H1 (cell line): ENCODE results near the gene ZNF346. TPM values are rescaled to one million over a fixed set of nuclear protein-coding genes. Genes with fewer than 3 reads are reported as not detected.

Experiments
- CTCF ChIA-PET: fragments of 300-600 bp; sonication (Branson Sonifier 250); formaldehyde crosslinking; loops from one replicate; lab custom pipeline; 2021; ENCODE audit not compliant: partially characterized antibody; lab: Charles Lee
- POLR2A ChIA-PET: fragments of 300-600 bp; sonication (Branson Sonifier 250); formaldehyde crosslinking; loops from one replicate; lab custom pipeline; 2021; ENCODE audit warnings: inconsistent platforms; ENCODE audit not compliant: partially characterized antibody; lab: Charles Lee
- DNase-seq, 2 experiments: peaks; one replicate each; pipeline versions ENCODE4 v3.0.0 to v3.0.0-alpha.2; 2010 to 2022; ENCODE audit warnings: low spot score in 2 of 2, low read depth in 1 of 2, mixed read lengths in 1 of 2
- FAIRE-seq: peaks from 2 replicates; lab custom pipeline; 2011; peaks lifted over from hg19 to GRCh38; lab: Jason Lieb, UNC
- H2AFZ ChIP-seq: 2 replicates; pipeline ENCODE4 v1.8.1; 2012; ENCODE audit warnings: low read length, inconsistent platforms
- H2AK5ac ChIP-seq: 2 replicates; pipeline ENCODE4 v1.6.1; 2013; ENCODE audit warnings: low read depth, low read length
- H2BK120ac ChIP-seq: replicated peaks from 2 replicates; pipeline ENCODE3; 2013; ENCODE audit warnings: low read depth, low read length, inconsistent platforms
- H2BK12ac ChIP-seq: 2 replicates; pipeline ENCODE4 v1.6.1; 2013; ENCODE audit warnings: low read depth, low read length
- H2BK15ac ChIP-seq: 2 replicates; pipeline ENCODE4 v1.6.1; 2013; ENCODE audit warnings: low read length
- H2BK20ac ChIP-seq: 2 replicates; pipeline ENCODE4 v1.6.1; 2013; ENCODE audit warnings: low read length
- H2BK5ac ChIP-seq: 2 replicates; pipeline ENCODE4 v1.6.1; 2013; ENCODE audit warnings: low read depth, low read length
- H3K14ac ChIP-seq: 2 replicates; pipeline ENCODE4 v1.6.1; 2013; ENCODE audit warnings: inconsistent platforms; ENCODE audit not compliant: insufficient read length
- H3K18ac ChIP-seq: 2 replicates; pipeline ENCODE4 v1.6.1; 2013; ENCODE audit warnings: low read length; ENCODE audit errors: extremely low read depth
- H3K23ac ChIP-seq: 2 replicates; pipeline ENCODE4 v1.6.1; 2013; ENCODE audit warnings: inconsistent platforms; ENCODE audit not compliant: insufficient read length
- H3K23me2 ChIP-seq: 2 replicates; pipeline ENCODE4 v1.6.1; 2013; ENCODE audit warnings: low read depth, low read length
- H3K27ac ChIP-seq: 2 replicates; pipeline ENCODE4 v1.6.1; 2011; ENCODE audit warnings: low read depth, low read length, inconsistent platforms
- H3K27me3 ChIP-seq, 4 experiments: replicated peaks in 1 of 4; 1 replicate in 1 of 4; 2 replicates in 3 of 4; pipeline versions ENCODE4 v1.6.1 to v1.8.1; 2011 to 2013; ENCODE audit warnings: low read length in 3 of 4, mild to moderate bottlenecking in 3 of 4, inconsistent platforms in 2 of 4, mixed read lengths in 2 of 4, moderate library complexity in 1 of 4; ENCODE audit not compliant: control insufficient read depth in 3 of 4, insufficient read depth in 3 of 4; ENCODE audit errors: extremely low read depth in 1 of 4
- H3K36me3 ChIP-seq, 4 experiments: 2 replicates each; pipeline versions ENCODE4 v1.6.1 to v1.8.1; 2011 to 2013; ENCODE audit warnings: mild to moderate bottlenecking in 4 of 4, low read length in 3 of 4, moderate library complexity in 2 of 4, control low read depth in 1 of 4, inconsistent platforms in 1 of 4; ENCODE audit not compliant: insufficient read depth in 4 of 4, control insufficient read depth in 2 of 4
- H3K4ac ChIP-seq: replicated peaks from 2 replicates; pipeline ENCODE3; 2013; ENCODE audit warnings: low read length, low read depth, mixed read lengths, inconsistent platforms; ENCODE audit not compliant: insufficient read length
- H3K4me1 ChIP-seq, 4 experiments: replicated peaks in 1 of 4; 1 replicate in 1 of 4; 2 replicates in 3 of 4; pipeline versions ENCODE4 v1.6.1 to v1.8.1; 2011 to 2013; ENCODE audit warnings: low read length in 3 of 4, inconsistent platforms in 2 of 4, mixed read lengths in 1 of 4; ENCODE audit not compliant: insufficient read depth in 4 of 4, control insufficient read depth in 3 of 4
- H3K4me2 ChIP-seq, 2 experiments: 2 replicates each; pipeline versions ENCODE4 v1.6.1 to v1.8.1; 2011 to 2013; ENCODE audit warnings: low read depth in 2 of 2, low read length in 2 of 2, control low read depth in 1 of 2, inconsistent platforms in 1 of 2, mild to moderate bottlenecking in 1 of 2; ENCODE audit not compliant: insufficient read depth in 1 of 2
- H3K4me3 ChIP-seq, 4 experiments: fragments of 200-600, 300-600 bp in 1 of 4; sonication (generic), shearing (Covaris generic), sonication (Bioruptor Twin) in 1 of 4; 2 replicates each; pipeline versions ENCODE4 v1.5.1 to v1.8.1; 2011 to 2016; ENCODE audit warnings: low read length in 4 of 4, low read depth in 3 of 4, control low read depth in 2 of 4, inconsistent platforms in 2 of 4, mild to moderate bottlenecking in 2 of 4, mixed read lengths in 1 of 4, moderate library complexity in 1 of 4; ENCODE audit not compliant: insufficient read depth in 2 of 4; ENCODE audit errors: extremely low read depth in 1 of 4
- H3K56ac ChIP-seq: replicated peaks from 2 replicates; pipeline ENCODE3; 2013; ENCODE audit warnings: low read depth, mild to moderate bottlenecking, mixed read lengths, low read length, inconsistent platforms; ENCODE audit not compliant: insufficient read length
- H3K79me1 ChIP-seq: 2 replicates; pipeline ENCODE4 v1.6.1; 2013; ENCODE audit warnings: low read depth, low read length, control low read depth
- H3K79me2 ChIP-seq, 2 experiments: 2 replicates each; pipeline versions ENCODE4 v1.6.1 to v1.8.1; 2012 to 2013; ENCODE audit warnings: low read length in 2 of 2, mild to moderate bottlenecking in 2 of 2, inconsistent platforms in 1 of 2; ENCODE audit not compliant: insufficient read depth in 2 of 2, control insufficient read depth in 1 of 2
- H3K9ac ChIP-seq, 4 experiments: replicated peaks in 1 of 4; 1 replicate in 1 of 4; 2 replicates in 3 of 4; pipeline versions ENCODE4 v1.6.1 to v1.8.1; 2011 to 2013; ENCODE audit warnings: low read depth in 3 of 4, low read length in 3 of 4, control low read depth in 2 of 4, mild to moderate bottlenecking in 2 of 4, moderate library complexity in 2 of 4, inconsistent platforms in 1 of 4; ENCODE audit errors: extremely low read depth in 1 of 4
- H3K9me3 ChIP-seq, 2 experiments: 2 replicates each; pipeline versions ENCODE4 v1.6.1 to v1.8.1; 2012 to 2013; ENCODE audit warnings: mild to moderate bottlenecking in 2 of 2, moderate library complexity in 2 of 2, control low read depth in 1 of 2, inconsistent platforms in 1 of 2, low read depth in 1 of 2, low read length in 1 of 2, mixed read lengths in 1 of 2; ENCODE audit not compliant: insufficient read depth in 2 of 2
- H4K20me1 ChIP-seq, 2 experiments: replicated peaks in 1 of 2; 2 replicates each; pipeline versions ENCODE3 to v1.8.1; 2011 to 2013; ENCODE audit warnings: inconsistent platforms in 2 of 2, low read length in 2 of 2, mild to moderate bottlenecking in 1 of 2; ENCODE audit not compliant: insufficient read depth in 2 of 2, control insufficient read depth in 1 of 2
- H4K5ac ChIP-seq: 2 replicates; pipeline ENCODE4 v1.6.1; 2013; ENCODE audit warnings: low read length, low read depth, mixed read lengths, inconsistent platforms; ENCODE audit not compliant: insufficient read length
- H4K8ac ChIP-seq: 2 replicates; pipeline ENCODE4 v1.8.0; 2013; ENCODE audit warnings: mild to moderate bottlenecking, moderate library complexity, low read length, inconsistent platforms; ENCODE audit not compliant: insufficient read depth; ENCODE audit errors: extremely low read depth
- H4K91ac ChIP-seq: replicated peaks from 2 replicates; pipeline ENCODE3; 2013; ENCODE audit warnings: low read length, mixed read lengths, inconsistent platforms; ENCODE audit not compliant: insufficient read length
- ASH2L ChIP-seq: fragments of 200-600, 300-600 bp; sonication (generic); IDR thresholded peaks from one replicate; pipeline ENCODE4 v1.7.1; 2017; ENCODE audit warnings: low read length
- BCL11A ChIP-seq, 2 experiments: IDR thresholded peaks; one replicate each; pipeline ENCODE4 v1.6.1; 2011; ENCODE audit warnings: low read depth in 2 of 2, low read length in 2 of 2, mild to moderate bottlenecking in 2 of 2
- CHD2 ChIP-seq: IDR thresholded peaks from 2 replicates; pipeline ENCODE4 v1.6.1; 2012; ENCODE audit warnings: low read length, improper control_type of control experiment
- GABPA ChIP-seq: IDR thresholded peaks from 2 replicates; pipeline ENCODE4 v1.6.1; 2011; ENCODE audit warnings: mild to moderate bottlenecking, low read length, moderate library complexity, borderline replicate concordance; ENCODE audit not compliant: insufficient read depth
- KDM4A ChIP-seq: IDR thresholded peaks from one replicate; pipeline ENCODE4 v1.7.1; 2012; ENCODE audit warnings: low read depth, mild to moderate bottlenecking, moderate library complexity, low read length, inconsistent platforms; ENCODE audit not compliant: severe bottlenecking
- MAFK ChIP-seq: IDR thresholded peaks from 2 replicates; pipeline ENCODE4 v1.6.1; 2012; ENCODE audit warnings: low read depth, mild to moderate bottlenecking, improper control_type of control experiment, low read length
- POLR2A ChIP-seq, 2 experiments: IDR thresholded peaks; 1 replicate in 1 of 2; 2 replicates in 1 of 2; pipeline ENCODE4 v1.6.1; 2011; ENCODE audit warnings: low read depth in 2 of 2, low read length in 2 of 2, mild to moderate bottlenecking in 2 of 2; ENCODE audit errors: control extremely low read depth in 1 of 2
- POU5F1 ChIP-seq: IDR thresholded peaks from 2 replicates; pipeline ENCODE4 v1.6.1; 2011; ENCODE audit warnings: low read depth, mild to moderate bottlenecking, low read length, moderate library complexity
- RNF2 ChIP-seq: fragments of 200-900, 300-1000 bp; sonication (generic); IDR thresholded peaks from 2 replicates; pipeline ENCODE4 v1.7.1; 2016; ENCODE audit warnings: borderline replicate concordance, low read depth, mild to moderate bottlenecking, antibody characterized with exemption, low read length; ENCODE audit not compliant: poor library complexity, severe bottlenecking; ENCODE audit errors: missing control alignments
- SP2 ChIP-seq: IDR thresholded peaks from 2 replicates; pipeline ENCODE4 v1.6.1; 2012; ENCODE audit warnings: mild to moderate bottlenecking, low read length, inconsistent platforms
- SUZ12 ChIP-seq: fragments of 200-600 bp; sonication (generic); IDR thresholded peaks from 2 replicates; pipeline ENCODE4 v1.6.1; 2012; ENCODE audit warnings: mild to moderate bottlenecking, inconsistent platforms, low read length, moderate library complexity, mixed read lengths
- TAF7 ChIP-seq: optimal IDR thresholded peaks from 2 replicates; pipeline ENCODE3; 2011; ENCODE audit warnings: low read depth, mild to moderate bottlenecking, inconsistent platforms, low read length, moderate library complexity, borderline replicate concordance
- TBP ChIP-seq: IDR thresholded peaks from 2 replicates; pipeline ENCODE4 v1.6.1; 2011; ENCODE audit warnings: low read depth, low read length, improper control_type of control experiment
- WGBS, 2 experiments: shearing (Covaris generic) in 1 of 2; methylation state at CpG; one replicate each; pipeline versions ENCODE4 v1.1.6 to v1.1.7; 2013 to 2015; ENCODE audit warnings: low lambda C conversion rate in 2 of 2, mixed read lengths in 2 of 2, inconsistent platforms in 1 of 2, low coverage in 1 of 2, missing lambda C conversion rate in 1 of 2; ENCODE audit not compliant: insufficient replicate concordance in 2 of 2, insufficient coverage in 1 of 2, insufficient read length in 1 of 2; ENCODE audit errors: extremely low coverage in 1 of 2, missing lambda C conversion rate in 1 of 2; 5-methylcytosine and 5-hydroxymethylcytosine counted together
- polyA plus RNA-seq, 7 experiments: library from polyadenylated mRNA; depleted of rRNA in 3 of 7; stranded (reverse) in 5 of 7; unstranded in 2 of 7; fragments of >200 nt in 5 of 7; fragments of 200-250 nt in 2 of 7; gene quantifications; 1 replicate in 5 of 7; 2 replicates in 1 of 7; 4 replicates in 1 of 7; pipeline versions ENCODE4 v1.2.1 to v1.2.3, GENCODE V29; 2011 to 2013; ENCODE audit warnings: missing spikeins in 2 of 7, mixed read lengths in 2 of 7
- total RNA-seq: library from RNA; stranded (reverse); fragmentation: NEBNext Ultra II Directional; extraction: Animal tissue kit (Norgen Biotek cat#: 25700); gene quantifications from 2 replicates; pipeline ENCODE4 v1.2.1, GENCODE V29; 2021

Gene ZNF346
- total and polyA plus RNA-seq, 2 of the 8 experiments (the other 6 are each of a cell fraction or from before 2014, with no cell fraction given): 19.9 to 20.8 TPM

DNA sequence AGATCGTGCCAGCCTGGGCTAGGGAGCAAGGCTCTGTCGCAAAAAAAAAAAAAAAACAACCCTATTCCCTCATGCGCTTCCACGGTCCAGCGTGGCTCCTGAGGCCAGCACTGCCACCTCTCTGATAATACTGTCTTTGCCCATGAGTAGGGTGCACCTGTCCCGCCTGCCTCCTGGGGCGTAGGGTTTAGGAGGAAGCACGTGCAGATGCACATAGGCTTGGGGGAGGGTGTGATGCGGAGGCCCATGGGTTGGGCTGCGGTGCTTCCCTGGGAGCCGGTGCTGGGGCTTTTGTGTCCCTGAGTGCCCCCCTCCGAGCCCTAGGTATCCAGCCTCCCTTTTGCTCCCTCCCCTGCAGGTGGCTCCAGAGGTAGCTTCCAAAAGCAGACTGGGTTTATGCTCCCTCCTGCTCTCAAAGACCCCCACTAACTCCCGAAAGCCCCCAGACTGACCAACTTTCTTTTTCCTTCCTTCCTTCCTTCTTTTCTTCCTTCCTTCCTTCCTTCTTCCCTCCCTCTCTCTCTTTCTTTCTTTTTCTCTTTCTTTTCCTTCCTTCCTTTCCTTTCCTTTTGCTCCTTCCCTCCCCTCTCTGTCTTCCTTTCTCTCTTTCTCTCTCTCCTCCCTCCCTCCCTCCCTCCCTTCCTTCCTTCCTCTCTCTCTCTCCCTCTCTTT lies 77.1 kb downstream of the ZNF346 start:
- FAIRE-seq (no peak), DNase-seq (peak in 1 of 2 experiments; percentile 69)
- no peak overlapping the region for H2BK20ac ChIP-seq
- H3K56ac ChIP-seq: no peak overlapping the region
- H2BK5ac ChIP-seq: no peak overlapping the region
- H3K4me2 ChIP-seq: peak overlapping the region; percentile 9 to 53; a peak in 2 of 4 replicates
- peaks cover 2 to 3% of the 10 kb centered on the region in 2 experiments for H4K20me1 ChIP-seq
- peaks cover 0 to 13% (median 9%) of the 10 kb centered on the region in 4 experiments; a peak in 5 of 7 replicates for H3K4me1 ChIP-seq
- ChIA-PET POLR2A (interaction anchor here (0.8 to 4.1 kb wide), 4 partner anchors 12 to 33 kb away, joined by 3 to 23 read pairs (median 14); partner anchors contain the start of genes FGFR4 and NSD1), CTCF (interaction anchor here (0.6 to 9.4 kb wide), 5 partner anchors 12 to 37 kb away, joined by 4 to 100 read pairs (median 16); partner anchors contain the start of gene FGFR4)
- H3K9ac ChIP-seq: no peak overlapping the region
- H3K23ac ChIP-seq: no peak overlapping the region
- 54% methylated on average over 12 of the region's 13 CpGs; no CpG with 5 or more reads in 1 of the 2 experiments for WGBS, 2 experiments
- peaks cover 7 to 12% (median 8%) of the 10 kb centered on the region in 4 experiments; a peak in 7 of 8 replicates for H3K36me3 ChIP-seq
- H2BK120ac ChIP-seq: no peak overlapping the region
- H3K79me1 ChIP-seq: no peaks in the 10 kb centered on the region
- no peak overlapping the region for H4K5ac ChIP-seq
- no peaks in the 10 kb centered on the region for H3K9me3 ChIP-seq
- no peak overlapping the region for H2AK5ac ChIP-seq
- no peak overlapping the region for H3K27ac ChIP-seq
- no peak overlapping the region for H3K14ac ChIP-seq
- no peak overlapping the region for H4K91ac ChIP-seq
- H3K23me2 ChIP-seq: 0 out of 2 replicates have a peak, but pooled peaks cover 1% of the 10 kb centered on the region
- no peak overlapping the region for H2BK12ac ChIP-seq
- H3K4ac ChIP-seq: no peak overlapping the region
- no peak overlapping the region for H3K4me3 ChIP-seq
- H4K8ac ChIP-seq: no peak overlapping the region
- H3K79me2 ChIP-seq: no peaks in the 10 kb centered on the region
- H3K27me3 ChIP-seq: no peaks in the 10 kb centered on the region
- no peak overlapping the region for H2AFZ ChIP-seq
- peak overlapping the region; percentile 48 for H3K18ac ChIP-seq
- no peak overlapping the region for H2BK15ac ChIP-seq
- TF ChIP-seq ASH2L (no peak), GABPA (no peak), TAF7 (no peak), BCL11A (IDR thresholded peaks at IDR 0.05; ENCODE audit: low read depth in 2 of 2, low read length in 2 of 2) (no peak), POU5F1 (no peak), CHD2 (no peak), POLR2A (IDR thresholded peaks at IDR 0.05; ENCODE audit: control extremely low read depth in 1 of 2, low read depth in 2 of 2, low read length in 2 of 2) (no peak), MAFK (no peak), TBP (no peak), SUZ12 (no peak), KDM4A (no peak), RNF2 (no peak), SP2 (no peak)
